ENCODE measurements around the gene ARVCF. TPM values are rescaled to one million over a fixed set of nuclear protein-coding genes. Genes with fewer than 3 reads are reported as not detected.

The ARVCF gene
- total RNA-seq, 1 experiment from 2014 or later, result 15.6 TPM

DNA sequence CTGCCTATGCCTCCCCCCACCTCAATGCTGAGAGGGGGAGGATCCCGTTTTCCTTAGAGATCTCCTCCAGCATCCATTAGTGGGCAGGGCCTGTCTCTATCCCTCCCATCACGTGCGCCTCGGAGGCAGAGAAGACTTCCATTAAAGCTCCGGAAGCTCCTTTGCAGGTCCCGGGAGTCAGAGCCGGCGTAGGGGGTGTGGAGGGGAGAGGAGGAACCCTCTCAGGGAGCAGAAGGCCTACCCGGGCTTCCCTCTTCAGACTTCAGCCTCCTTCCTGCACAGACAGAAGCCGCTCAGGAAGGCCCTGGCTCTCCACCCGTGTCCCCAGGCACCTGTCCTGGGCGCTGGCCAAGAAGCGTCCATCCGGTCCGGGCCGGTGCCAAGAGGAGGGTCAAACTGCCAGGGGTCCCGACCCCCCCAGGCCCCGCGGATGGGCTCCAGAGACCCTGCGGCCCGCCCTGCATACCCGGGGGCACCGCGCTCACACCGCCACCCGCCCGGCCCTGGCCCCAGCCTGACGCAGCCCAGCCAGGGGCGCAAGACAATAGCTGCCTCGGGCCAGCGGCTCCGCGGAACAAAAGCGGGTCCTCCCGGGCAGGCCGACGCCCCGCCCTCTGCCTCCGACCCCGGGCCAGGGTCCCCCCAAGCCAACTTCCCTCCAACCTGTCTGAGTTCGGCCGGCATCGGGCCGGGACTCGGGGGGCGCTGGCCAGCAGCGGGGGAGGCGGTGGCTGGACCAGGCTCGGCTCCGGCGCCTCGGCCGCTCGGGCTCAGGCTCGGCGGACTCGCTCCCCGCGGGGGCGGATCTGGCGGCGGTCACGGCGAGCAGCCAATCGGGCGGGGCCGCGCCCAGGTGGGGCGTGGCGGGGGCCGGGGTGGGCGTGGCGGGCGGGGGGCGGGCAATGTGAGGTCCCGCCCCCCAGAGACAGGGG is 29.9 kb downstream of the ARVCF start:
- Histone ChIP-seq H3K9me3 (ENCODE audit: insufficient read depth, low read depth) (no peaks in the 10 kb centered on the region), H3K4me1 (replicated peaks; ENCODE audit: insufficient read depth) (peaks cover 20% of the 10 kb centered on the region), H3K27ac (no peak overlapping the region), H3F3A (ENCODE audit: insufficient read depth, low read depth) (no peaks in the 10 kb centered on the region), H2AFZ (peak overlapping the region; percentile 80), H3K36me3 (ENCODE audit: low read depth) (no peaks in the 10 kb centered on the region), H4K20me1 (ENCODE audit: insufficient read depth) (no peaks in the 10 kb centered on the region; the same call in 1 of the 2 replicates), H3K9me2 (ENCODE audit: insufficient read depth) (no peaks in the 10 kb centered on the region), H3K79me2 (ENCODE audit: low read depth) (no peaks in the 10 kb centered on the region), H3K27me3 (ENCODE audit: insufficient read depth, low read depth) (no peaks in the 10 kb centered on the region), H3K4me2 (peak overlapping the region; percentile 72), H3K4me3 (peak overlapping the region; percentile 61)
- ChIA-PET CTCF (interaction anchor here (0.6 kb wide), 1 partner anchor 24 kb away, joined by 4 read pairs; no protein-coding TSS in a partner anchor), POLR2A (ENCODE audit: unreplicated experiment) (no interaction called here)
- peak; percentile 41 to 73 for DNase-seq
- TF ChIP-seq EZH2 (IDR thresholded peaks at IDR 0.05; ENCODE audit: low read depth), result no peak
- TF ChIP-seq, protein P1, sequence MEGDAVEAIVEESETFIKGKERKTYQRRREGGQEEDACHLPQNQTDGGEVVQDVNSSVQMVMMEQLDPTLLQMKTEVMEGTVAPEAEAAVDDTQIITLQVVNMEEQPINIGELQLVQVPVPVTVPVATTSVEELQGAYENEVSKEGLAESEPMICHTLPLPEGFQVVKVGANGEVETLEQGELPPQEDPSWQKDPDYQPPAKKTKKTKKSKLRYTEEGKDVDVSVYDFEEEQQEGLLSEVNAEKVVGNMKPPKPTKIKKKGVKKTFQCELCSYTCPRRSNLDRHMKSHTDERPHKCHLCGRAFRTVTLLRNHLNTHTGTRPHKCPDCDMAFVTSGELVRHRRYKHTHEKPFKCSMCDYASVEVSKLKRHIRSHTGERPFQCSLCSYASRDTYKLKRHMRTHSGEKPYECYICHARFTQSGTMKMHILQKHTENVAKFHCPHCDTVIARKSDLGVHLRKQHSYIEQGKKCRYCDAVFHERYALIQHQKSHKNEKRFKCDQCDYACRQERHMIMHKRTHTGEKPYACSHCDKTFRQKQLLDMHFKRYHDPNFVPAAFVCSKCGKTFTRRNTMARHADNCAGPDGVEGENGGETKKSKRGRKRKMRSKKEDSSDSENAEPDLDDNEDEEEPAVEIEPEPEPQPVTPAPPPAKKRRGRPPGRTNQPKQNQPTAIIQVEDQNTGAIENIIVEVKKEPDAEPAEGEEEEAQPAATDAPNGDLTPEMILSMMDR (conservative IDR thresholded peaks at IDR 0.05), result no peak
- intact Hi-C loops (cut with micrococcal nuclease; ENCODE audit: unreplicated experiment), result loop anchor here (5.0 kb wide), 1 partner anchor 36 kb away; the partner anchor contains the start of gene TANGO2
- TSS peak; percentile 84 for BruUV-seq (replicated peaks)

DNA sequence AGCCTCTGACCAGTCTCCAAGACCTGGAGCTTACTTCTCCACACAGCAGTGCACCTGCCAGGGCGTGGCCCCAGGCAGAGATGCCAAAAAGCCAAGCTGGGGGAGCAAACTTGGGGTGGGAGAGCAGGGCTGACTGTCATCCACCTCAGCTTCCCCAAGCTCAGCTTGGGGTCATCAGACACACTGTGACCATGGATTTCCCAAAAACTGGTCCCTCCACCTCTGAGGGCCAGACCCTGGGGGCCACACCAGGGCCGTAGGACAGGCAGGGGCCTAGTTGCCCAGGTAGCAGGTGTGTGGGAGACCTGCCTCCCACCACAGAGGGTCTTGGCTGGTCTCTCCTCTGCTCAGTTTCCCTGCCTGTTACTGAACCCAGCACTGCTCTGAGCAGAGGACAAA is 30.6 kb downstream of the ARVCF start:
- no TSS peak for BruUV-seq (replicated peaks)
- no peak overlapping the region; the same call in 1 of the 2 replicates for H2AFZ ChIP-seq
- no peaks in the 10 kb centered on the region for H3F3A ChIP-seq (ENCODE audit: insufficient read depth, low read depth)
- H4K20me1 ChIP-seq (ENCODE audit: insufficient read depth), result no peaks in the 10 kb centered on the region; the same call in 1 of the 2 replicates
- DNase-seq, result no peak
- H3K4me3 ChIP-seq, result peak overlapping the region; percentile 61; the same call in 1 of the 2 replicates
- no peaks in the 10 kb centered on the region for H3K79me2 ChIP-seq (ENCODE audit: low read depth)
- no peak overlapping the region for H3K27ac ChIP-seq
- intact Hi-C loops (cut with micrococcal nuclease; ENCODE audit: unreplicated experiment), result loop anchor here (5.0 kb wide), 1 partner anchor 36 kb away; the partner anchor contains the start of gene TANGO2
- H3K9me2 ChIP-seq (ENCODE audit: insufficient read depth), result no peaks in the 10 kb centered on the region
- H3K4me2 ChIP-seq, result peak overlapping the region; percentile 72
- ChIA-PET POLR2A (ENCODE audit: unreplicated experiment) (interaction anchor here (0.6 kb wide), 1 partner anchor 694 kb away, joined by 4 read pairs; the partner anchor contains the start of gene CLTCL1), CTCF (interaction anchor here (0.6 kb wide), 1 partner anchor 23 kb away, joined by 4 read pairs; no protein-coding TSS in a partner anchor)
- no peak for TF ChIP-seq EZH2 (IDR thresholded peaks at IDR 0.05; ENCODE audit: low read depth)
- TF ChIP-seq, protein P1 (conservative IDR thresholded peaks at IDR 0.05), result no peak
- peaks cover 20% of the 10 kb centered on the region for H3K4me1 ChIP-seq (replicated peaks; ENCODE audit: insufficient read depth)
- H3K9me3 ChIP-seq (ENCODE audit: insufficient read depth, low read depth), result no peaks in the 10 kb centered on the region
- no peaks in the 10 kb centered on the region for H3K27me3 ChIP-seq (ENCODE audit: insufficient read depth, low read depth)
- no peaks in the 10 kb centered on the region for H3K36me3 ChIP-seq (ENCODE audit: low read depth)

DNA sequence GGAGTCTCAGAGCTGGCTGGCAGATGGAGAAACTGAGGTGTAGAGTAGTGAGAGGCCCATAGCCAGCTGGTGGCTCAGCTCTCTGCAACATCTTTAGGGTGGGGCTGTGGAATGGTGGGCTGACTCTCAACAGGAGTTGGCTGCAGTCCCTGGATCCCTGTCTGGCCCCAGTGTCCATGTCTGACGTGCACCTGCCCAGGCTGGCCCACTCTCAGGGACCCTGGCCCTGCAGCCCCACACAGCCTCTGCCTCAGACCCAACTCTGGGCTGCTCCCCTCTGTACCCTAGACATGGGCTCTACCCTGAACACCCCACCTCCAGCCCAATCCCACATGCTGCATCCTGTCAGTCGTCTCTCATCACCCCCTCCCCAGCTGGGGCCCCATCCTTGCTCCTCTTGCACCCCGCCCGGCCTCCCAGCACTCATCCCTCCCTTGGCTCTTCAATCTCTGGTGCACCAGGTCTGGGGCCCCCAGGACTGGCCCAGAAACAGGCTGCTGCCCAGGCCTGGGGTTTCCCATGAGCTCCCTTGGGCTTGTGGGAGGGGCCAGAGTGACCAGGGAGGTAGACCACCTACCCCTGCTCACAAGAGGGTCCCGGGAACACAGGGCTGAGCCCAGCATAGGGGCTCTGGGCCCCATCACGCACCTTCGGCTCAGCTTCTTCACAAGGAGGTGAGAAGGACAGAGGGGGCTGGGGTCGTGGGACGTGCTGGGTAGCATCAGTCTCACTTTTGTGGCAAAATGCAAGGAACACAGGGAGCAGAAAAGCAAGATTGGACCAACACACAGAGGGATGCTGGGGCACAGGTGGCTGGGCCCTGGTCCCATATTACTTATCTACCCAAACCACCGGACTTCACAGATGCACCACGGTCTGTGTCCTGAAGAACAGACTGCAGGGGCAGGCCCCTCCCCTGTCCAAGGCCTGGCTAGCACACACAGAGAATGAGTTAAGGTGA is 31.5 kb downstream of the ARVCF start:
- TF ChIP-seq EZH2 (IDR thresholded peaks at IDR 0.05; ENCODE audit: low read depth), result no peak
- TF ChIP-seq, protein P1 (conservative IDR thresholded peaks at IDR 0.05), result no peak
- ChIA-PET POLR2A (ENCODE audit: unreplicated experiment) (interaction anchor here (0.6 kb wide), 1 partner anchor 693 kb away, joined by 4 read pairs; the partner anchor contains the start of gene CLTCL1), CTCF (no interaction called here)
- Histone ChIP-seq H2AFZ (no peak overlapping the region), H3K4me3 (no peak overlapping the region), H3K9me2 (ENCODE audit: insufficient read depth) (no peaks in the 10 kb centered on the region), H3K79me2 (ENCODE audit: low read depth) (no peaks in the 10 kb centered on the region), H3K36me3 (ENCODE audit: low read depth) (no peaks in the 10 kb centered on the region), H3F3A (ENCODE audit: insufficient read depth, low read depth) (no peaks in the 10 kb centered on the region), H3K27ac (no peak overlapping the region), H4K20me1 (ENCODE audit: insufficient read depth) (no peaks in the 10 kb centered on the region; the same call in 1 of the 2 replicates), H3K27me3 (ENCODE audit: insufficient read depth, low read depth) (no peaks in the 10 kb centered on the region), H3K4me1 (replicated peaks; ENCODE audit: insufficient read depth) (peaks cover 20% of the 10 kb centered on the region), H3K9me3 (ENCODE audit: insufficient read depth, low read depth) (no peaks in the 10 kb centered on the region), H3K4me2 (no peak overlapping the region)
- BruUV-seq (replicated peaks), result no TSS peak
- intact Hi-C loops (cut with micrococcal nuclease; ENCODE audit: unreplicated experiment), result loop anchor here (5.0 kb wide), 1 partner anchor 37 kb away; the partner anchor contains the start of gene TANGO2
- DNase-seq, result no peak
